Muscle of back (tissue), 11 donors: ENCODE results near the gene LIN7C. TPM values are rescaled to one million over a fixed set of nuclear protein-coding genes. Genes with fewer than 3 reads are reported as not detected.
A peak's percentile ranks its signal among the peaks of the same experiment; 100 is the strongest.

Experiments
- DNase-seq, 3 donors: peaks; one replicate each; pipeline versions ENCODE4 v3.0.0 to v3.0.0-alpha.2; 2013
- polyA plus RNA-seq, 10 donors: library from polyadenylated mRNA; unstranded; fragments of 120-200 nt; gene quantifications; one replicate each; pipeline ENCODE4 v1.2.1, GENCODE V29; 2013; ENCODE audit not compliant: insufficient read length in 10 of 10

Gene LIN7C
- polyA plus RNA-seq, 10 donors: 8.9 to 17.7 (median 13.4) TPM

DNA sequence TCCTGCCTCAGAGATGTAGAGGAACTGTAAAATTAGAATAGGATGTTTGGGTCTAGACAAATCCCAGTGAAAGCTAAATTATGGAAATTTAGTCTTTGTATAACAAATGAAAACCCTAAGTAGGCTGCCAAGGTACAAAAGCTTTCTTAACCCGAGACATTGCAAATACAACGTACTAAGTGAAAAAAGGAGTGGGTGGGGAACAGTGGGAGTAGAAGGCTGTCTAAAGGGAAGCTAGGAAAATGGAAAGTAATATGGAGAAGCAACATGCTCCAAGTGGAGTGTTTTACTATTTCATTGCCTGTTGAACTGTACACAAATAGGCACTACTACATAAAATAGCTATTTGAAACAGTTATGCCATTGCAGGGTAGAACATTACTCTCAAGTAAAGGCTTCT, 6.8 kb upstream of the LIN7C start:
- DNase-seq: no peak

GRCh38 chr11:27512238-27512637, 5.7 kb upstream of the LIN7C start:
- DNase-seq: no peak

DNA sequence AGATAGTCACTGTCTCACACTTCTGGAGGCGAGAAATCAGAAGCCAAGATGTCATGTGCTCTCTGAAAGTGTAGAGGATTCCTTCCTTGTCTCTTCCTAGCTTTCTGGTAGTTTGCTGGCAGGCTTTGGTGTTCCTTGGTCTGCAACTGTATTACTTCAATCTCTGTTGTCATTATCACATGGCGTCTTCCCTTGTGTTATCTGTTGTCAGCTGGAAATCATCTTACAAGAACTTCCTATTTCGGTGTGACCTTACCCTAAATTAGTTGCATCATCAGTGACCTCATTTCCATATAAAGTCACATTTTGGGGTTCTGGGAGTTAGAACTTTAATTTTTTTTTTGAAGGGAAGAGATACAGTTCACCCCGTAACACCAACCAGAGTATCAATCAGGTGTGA, 3.3 kb upstream of the LIN7C start:
- DNase-seq: no peak

DNA sequence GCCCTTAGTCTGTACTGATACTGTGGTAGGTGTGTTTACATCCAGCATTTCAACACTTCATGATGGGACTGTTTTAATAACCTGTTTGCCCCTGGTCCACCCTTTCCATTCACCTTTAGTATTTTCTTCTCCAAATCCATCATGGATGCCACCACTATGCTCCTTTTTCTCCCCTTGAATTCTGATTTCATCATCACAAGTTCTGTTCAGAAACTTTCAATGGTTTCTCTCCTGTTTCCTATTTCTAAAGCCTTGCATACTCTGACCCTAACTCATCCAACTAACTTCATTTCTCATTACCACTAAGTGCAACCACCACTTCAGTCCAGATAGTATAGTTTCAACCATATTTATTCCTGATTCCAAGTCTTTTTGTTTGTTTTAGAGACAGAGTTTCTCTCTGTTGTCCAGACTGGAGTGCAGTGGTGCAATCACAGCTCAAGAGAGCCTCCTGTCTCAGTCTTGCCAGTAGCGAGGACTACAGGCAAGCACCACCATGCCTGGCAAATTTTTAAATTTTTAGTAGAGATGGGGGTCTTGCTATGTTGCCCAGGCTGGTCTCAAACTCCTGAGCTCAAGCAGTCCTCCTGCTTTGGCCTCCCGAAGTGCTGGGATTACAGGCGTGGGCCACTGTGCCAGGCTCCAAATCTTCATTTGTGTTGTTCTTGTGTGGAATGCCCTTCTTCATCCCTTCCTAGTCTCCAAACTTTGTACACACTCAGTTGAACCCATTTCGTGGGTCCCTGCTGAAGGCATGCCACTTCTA, 1.2 kb upstream of the LIN7C start:
- DNase-seq: peak in 1 of 3 donors; percentile 7

DNA sequence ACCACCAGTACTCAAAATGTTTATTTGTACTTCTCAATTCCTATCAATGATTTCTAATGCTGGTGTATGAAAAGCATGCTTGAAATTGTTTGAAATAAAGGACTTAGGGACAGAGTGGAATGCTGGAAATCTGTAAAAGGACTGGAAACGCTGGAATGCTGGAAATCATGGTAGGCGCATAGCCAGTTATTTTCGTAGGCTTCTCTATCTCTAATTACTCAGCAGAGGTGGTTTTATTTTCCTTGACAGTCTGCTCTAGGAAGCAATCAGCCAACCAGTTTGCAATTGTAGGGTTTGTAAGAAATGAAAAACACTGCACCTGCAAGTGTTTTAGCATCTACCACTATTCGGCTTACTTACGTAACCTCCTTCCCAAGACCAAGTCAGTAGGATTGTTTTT, 788 bp downstream of the LIN7C start:
- DNase-seq: no peak

DNA sequence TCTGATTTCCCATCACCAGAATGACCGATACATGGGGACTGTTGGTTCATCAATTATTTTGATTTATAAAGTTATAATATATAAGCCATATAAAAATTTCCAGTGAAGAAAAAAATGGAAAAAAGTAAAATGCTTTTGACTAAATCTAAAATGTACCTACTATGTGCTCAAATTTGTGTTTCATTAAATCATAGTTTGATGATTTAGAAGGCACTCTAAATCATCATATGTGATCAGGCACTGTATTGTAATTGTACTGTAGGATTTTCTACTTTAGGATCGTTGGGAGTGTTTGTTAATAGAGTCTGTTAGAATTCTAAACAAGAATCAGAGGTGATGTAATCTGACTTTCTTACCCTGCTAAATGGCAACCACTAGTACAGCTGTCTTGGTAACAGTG, 2.4 kb downstream of the LIN7C start:
- no peak for DNase-seq

DNA sequence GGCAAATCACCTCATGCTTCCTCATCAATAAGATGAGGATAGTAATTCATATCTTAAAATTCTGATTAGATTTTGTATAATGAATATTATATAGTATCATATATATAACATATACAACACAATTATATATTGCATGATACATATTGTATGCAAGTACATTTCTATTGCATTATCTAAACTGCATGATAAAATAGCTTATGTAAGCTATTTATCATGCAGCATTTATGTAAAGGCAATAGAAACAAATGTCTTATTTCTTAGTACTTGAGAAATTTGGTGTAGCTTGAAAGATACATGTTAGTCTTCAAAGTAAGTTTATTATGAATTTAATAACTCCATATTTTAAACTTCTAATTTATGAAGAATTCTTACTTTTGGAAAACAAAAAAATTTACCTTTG, 5.5 kb downstream of the LIN7C start:
- DNase-seq: no peak

DNA sequence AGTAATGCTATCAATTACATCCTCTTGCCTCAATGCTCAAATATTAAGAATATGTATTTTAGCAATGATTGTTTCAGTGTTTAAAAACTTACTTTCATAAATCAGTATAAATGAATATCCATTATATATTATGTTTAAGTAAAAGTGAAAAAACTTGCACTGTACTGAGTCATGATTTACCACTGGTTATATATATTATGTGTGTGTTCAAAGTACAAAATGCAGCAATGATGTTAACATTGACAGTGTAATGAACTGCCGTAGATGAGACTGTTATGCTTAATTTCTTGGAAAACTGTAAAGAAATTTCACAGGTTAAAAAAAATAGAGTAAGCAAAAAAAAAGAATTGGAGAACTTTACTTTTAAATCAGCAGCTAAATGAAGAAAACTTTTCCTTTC, 8.7 kb downstream of the LIN7C start:
- DNase-seq: no peak

DNA sequence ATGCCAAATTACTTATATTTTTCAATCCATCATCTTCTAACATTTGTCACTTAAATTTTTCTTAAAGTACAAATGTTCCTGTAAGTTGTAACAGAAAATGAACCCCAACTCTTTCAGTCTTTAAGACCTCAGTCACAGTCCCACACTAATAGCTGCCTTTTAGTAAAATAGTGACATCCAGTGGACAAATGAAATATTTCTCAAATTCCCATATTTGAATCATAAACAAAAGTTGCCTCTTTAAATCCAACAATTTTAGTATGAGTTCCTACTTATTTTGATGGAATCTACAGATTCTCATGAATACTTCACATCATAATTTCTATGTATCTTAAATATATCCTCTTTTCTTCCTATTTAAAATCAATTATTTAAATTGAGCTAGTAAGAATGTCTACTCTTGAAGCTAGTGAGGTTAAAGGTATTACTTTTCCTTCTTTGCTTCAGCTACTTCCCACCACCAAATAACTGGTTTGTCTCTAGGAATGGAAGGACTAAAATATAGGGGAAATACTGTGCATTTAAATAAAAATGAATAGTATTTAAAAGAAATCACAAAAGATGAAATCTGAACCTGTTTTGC, 9.2 kb downstream of the LIN7C start:
- DNase-seq: peak in 1 of 3 donors; percentile 37

- DNase-seq: peak in 1 of 3 donors; percentile 17
Observed at GRCh38 chr11:27496461-27496860, 10.1 kb downstream of the LIN7C start.

- DNase-seq: no peak
Observed at GRCh38 chr11:27495710-27496300, 10.8 kb downstream of the LIN7C start.

DNA sequence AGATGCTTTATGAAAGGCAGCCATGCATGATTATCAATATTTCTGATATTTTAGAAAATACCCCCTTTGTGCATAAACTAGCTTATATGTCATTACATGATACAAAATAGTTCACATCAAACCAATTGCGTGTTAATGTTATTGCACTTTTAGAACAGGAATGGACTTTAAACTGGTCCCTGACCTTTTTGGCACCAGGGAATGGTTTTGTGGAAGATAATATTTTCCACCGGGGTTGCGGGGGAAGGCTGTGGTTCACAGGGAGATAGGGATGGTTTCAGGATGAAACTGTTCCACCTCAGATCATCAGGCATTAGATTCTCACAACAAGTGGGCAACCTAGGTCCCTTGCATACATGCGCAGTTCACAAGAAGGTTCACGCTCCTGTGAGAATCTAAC, 17.5 kb downstream of the LIN7C start:
- DNase-seq: no peak

GRCh38 chr11:27487706-27488105, 18.9 kb downstream of the LIN7C start:
- DNase-seq: peak in 1 of 3 donors; percentile 25

- peak; percentile 69 to 83 (median 74) for DNase-seq
Observed at GRCh38 chr11:27485930-27486773, 20.4 kb downstream of the LIN7C start.

GRCh38 chr11:27482793-27483192, 23.8 kb downstream of the LIN7C start:
- no peak for DNase-seq

DNA sequence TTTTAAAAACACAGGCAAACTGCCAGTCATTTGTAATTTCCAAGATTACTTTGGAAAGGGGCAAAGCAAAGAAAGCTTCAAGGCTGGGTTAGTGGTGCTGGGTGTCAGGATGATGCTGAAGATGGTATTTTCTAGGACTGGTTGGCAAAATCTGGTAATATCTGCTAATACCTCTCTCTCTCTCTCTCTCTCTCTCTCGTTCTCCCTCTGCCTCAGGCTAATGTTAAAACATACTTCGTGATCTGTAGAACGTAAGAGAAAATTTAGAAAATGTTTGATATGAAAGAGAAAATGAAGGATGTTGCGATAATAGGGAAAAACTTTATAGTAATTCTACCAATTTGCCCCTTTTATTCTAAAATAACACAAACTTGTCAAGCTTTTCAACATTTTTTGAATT, 24.6 kb downstream of the LIN7C start:
- DNase-seq: no peak

GRCh38 chr11:27477831-27478230, 28.7 kb downstream of the LIN7C start:
- DNase-seq: no peak

- no peak for DNase-seq
Observed at GRCh38 chr11:27477243-27477642, 29.3 kb downstream of the LIN7C start.

DNA sequence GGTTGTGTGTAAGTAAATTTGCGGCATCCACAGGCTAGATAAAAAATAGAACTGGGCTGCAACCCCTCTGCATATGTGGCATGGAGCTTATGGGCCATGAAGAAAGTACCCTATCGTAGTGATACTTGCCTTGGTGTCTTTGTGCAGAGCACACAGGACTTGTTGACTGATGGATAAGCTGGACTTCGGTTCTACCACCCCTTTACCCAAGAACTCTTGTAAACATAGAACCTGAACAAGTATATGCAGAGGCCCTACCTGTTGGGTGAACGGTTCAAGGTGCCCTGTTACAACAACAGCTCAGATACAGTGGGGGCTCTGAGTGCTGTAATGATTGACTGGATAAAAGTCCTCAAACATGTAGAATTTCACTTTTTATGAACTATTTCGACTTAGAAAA, 30.9 kb downstream of the LIN7C start:
- DNase-seq: no peak

- peak in 1 of 3 donors; percentile 84 for DNase-seq
Observed at GRCh38 chr11:27473017-27473406, 33.6 kb downstream of the LIN7C start.

- DNase-seq: peak; percentile 92 to 96 (median 95)
Observed at GRCh38 chr11:27472398-27473016, 34.1 kb downstream of the LIN7C start, which contains the start of gene LGR4. Gene LGR4 (minus strand): TSS chr11:27472790. CDS start chr11:27472302, 488 bp downstream.
